ENCODE measurements around the gene TIMM17B. TPM values are rescaled to one million over a fixed set of nuclear protein-coding genes. Genes with fewer than 3 reads are reported as not detected.
"Not testable (repeated sequence)": the region's sequence is repeated elsewhere in the genome, so short reads cannot be mapped to it uniquely, and the experiment has no call there.

Gene TIMM17B
- total RNA-seq, 1 donor from 2014 or later = 48.7 TPM

GRCh38 chrX:48864210-48864609, 33.4 kb downstream of the TIMM17B start:
- H3K9ac ChIP-seq = no peak overlapping the region
- no peaks in the 10 kb centered on the region for H3K36me3 ChIP-seq
- H3K79me2 ChIP-seq (ENCODE audit: low read depth) = no peaks in the 10 kb centered on the region
- Mint-ChIP-seq H3K27ac (no peak overlapping the region), H3K27me3 (ENCODE audit: insufficient read depth, low read depth) (peaks cover 2% of the 10 kb centered on the region), H3K4me3 (no peak overlapping the region), H3K4me1 (no peaks in the 10 kb centered on the region), H3K9me3 (peaks cover 15% of the 10 kb centered on the region), H3K36me3 (no peaks in the 10 kb centered on the region)
- H2AFZ ChIP-seq (replicated peaks) = no peak overlapping the region
- H3K27me3 ChIP-seq = no peaks in the 10 kb centered on the region
- no peaks in the 10 kb centered on the region for H3F3A ChIP-seq (ENCODE audit: low read depth)
- DNase-seq (ENCODE audit: low spot score) = no peak
- H3K4me1 ChIP-seq = no peaks in the 10 kb centered on the region
- H3K9me3 ChIP-seq (ENCODE audit: low read depth) = no peaks in the 10 kb centered on the region
- no peak for TF ChIP-seq EZH2 (IDR thresholded peaks at IDR 0.05)
- TF ChIP-seq EZH2phosphoT487 (IDR thresholded peaks at IDR 0.05) = no peak
- no peak for TF ChIP-seq CTCF (IDR thresholded peaks at IDR 0.05)
- no peak overlapping the region for H3K27ac ChIP-seq
- no peaks in the 10 kb centered on the region for H4K20me1 ChIP-seq (ENCODE audit: low read depth)
- no peak overlapping the region for H3K4me2 ChIP-seq
- no peak overlapping the region for H3K4me3 ChIP-seq

GRCh38 chrX:48854898-48855297, 42.7 kb downstream of the TIMM17B start:
- Histone ChIP-seq H3K9ac (no peak overlapping the region), H3K27me3 (no peaks in the 10 kb centered on the region), H3K4me1 (no peaks in the 10 kb centered on the region), H3K4me2 (no peak overlapping the region), H3K79me2 (ENCODE audit: low read depth) (no peaks in the 10 kb centered on the region), H3F3A (ENCODE audit: low read depth) (no peaks in the 10 kb centered on the region), H3K27ac (no peak overlapping the region), H3K4me3 (no peak overlapping the region), H4K20me1 (ENCODE audit: low read depth) (no peaks in the 10 kb centered on the region), H3K9me3 (ENCODE audit: low read depth) (no peaks in the 10 kb centered on the region), H3K36me3 (no peaks in the 10 kb centered on the region), H2AFZ (replicated peaks) (no peak overlapping the region)
- Mint-ChIP-seq H3K4me1 (no peaks in the 10 kb centered on the region), H3K4me3 (no peak overlapping the region), H3K27me3 (ENCODE audit: insufficient read depth, low read depth) (peaks cover 2% of the 10 kb centered on the region), H3K27ac (no peak overlapping the region), H3K9me3 (peaks cover 16% of the 10 kb centered on the region), H3K36me3 (no peaks in the 10 kb centered on the region)
- peak; percentile 14 for TF ChIP-seq CTCF (IDR thresholded peaks at IDR 0.05)
- no peak for TF ChIP-seq EZH2 (IDR thresholded peaks at IDR 0.05)
- no peak for TF ChIP-seq EZH2phosphoT487 (IDR thresholded peaks at IDR 0.05)
- peak; percentile 15 for DNase-seq (ENCODE audit: low spot score)

GRCh38 chrX:48854121-48854804, 43.3 kb downstream of the TIMM17B start:
- H3K36me3 Mint-ChIP-seq; H3K36me3 ChIP-seq; H3F3A ChIP-seq (ENCODE audit: low read depth); H3K79me2 ChIP-seq (ENCODE audit: low read depth); H3K9me3 ChIP-seq (ENCODE audit: low read depth); H3K27ac Mint-ChIP-seq; H2AFZ ChIP-seq (replicated peaks); H3K4me3 ChIP-seq; H4K20me1 ChIP-seq (ENCODE audit: low read depth); H3K9ac ChIP-seq; H3K4me3 Mint-ChIP-seq; H3K4me1 Mint-ChIP-seq; H3K27me3 ChIP-seq; H3K27me3 Mint-ChIP-seq (ENCODE audit: insufficient read depth, low read depth); H3K27ac ChIP-seq; H3K4me1 ChIP-seq; H3K4me2 ChIP-seq; DNase-seq (ENCODE audit: low spot score): not testable (repeated sequence)
- peaks cover 18% of the 10 kb centered on the region for H3K9me3 Mint-ChIP-seq

- not testable (repeated sequence) for H3K9me3 ChIP-seq (ENCODE audit: low read depth); H4K20me1 ChIP-seq (ENCODE audit: low read depth); H3K4me2 ChIP-seq; H3K9ac ChIP-seq; H3K4me1 Mint-ChIP-seq; H3K36me3 Mint-ChIP-seq; H3K27ac ChIP-seq; H3K4me1 ChIP-seq; H3F3A ChIP-seq (ENCODE audit: low read depth); H3K4me3 ChIP-seq; H3K27ac Mint-ChIP-seq; H3K36me3 ChIP-seq; H3K4me3 Mint-ChIP-seq; H2AFZ ChIP-seq (replicated peaks); H3K27me3 Mint-ChIP-seq (ENCODE audit: insufficient read depth, low read depth); H3K79me2 ChIP-seq (ENCODE audit: low read depth); H3K27me3 ChIP-seq; DNase-seq (ENCODE audit: low spot score)
- H3K9me3 Mint-ChIP-seq = peaks cover 18% of the 10 kb centered on the region
These were observed 44.1 kb downstream of the TIMM17B start for GRCh38 chrX:48853494-48853893.
